ENCODE data around the gene IL20RA. TPM values are rescaled to one million over a fixed set of nuclear protein-coding genes. Genes with fewer than 3 reads are reported as not detected.
"Not testable (repeated sequence)": the region's sequence is repeated elsewhere in the genome, so short reads cannot be mapped to it uniquely, and the experiment has no call there.

IL20RA gene
- total and polyA plus RNA-seq, 2 experiments from 2014 or later: 2.6 to 3.5 TPM

GRCh38 chr6:136975089-136975715, 69.6 kb downstream of the IL20RA start (continued):
- TF ChIP-seq EZH2 (IDR thresholded peaks at IDR 0.05; ENCODE audit: low read depth, unreplicated experiment) (no peak), ETS1 (IDR thresholded peaks at IDR 0.05) (no peak), POLR2AphosphoS5 (IDR thresholded peaks at IDR 0.05; ENCODE audit: low read depth) (no peak), REST (IDR thresholded peaks at IDR 0.05; ENCODE audit: unreplicated experiment) (no peak), ZNF114 (CRISPR knock-in tag; IDR thresholded peaks at IDR 0.05) (no peak), CREB1 (CRISPR knock-in tag; IDR thresholded peaks at IDR 0.05; ENCODE audit: low read depth) (no peak), STAT1 (IDR thresholded peaks at IDR 0.05; ENCODE audit: unreplicated experiment) (no peak)

GRCh38 chr6:136973781-136974180, 71.0 kb downstream of the IL20RA start:
- H3K4me1 Mint-ChIP-seq: peaks cover 12% of the 10 kb centered on the region
- not testable (repeated sequence) for H3K27me3 ChIP-seq (ENCODE audit: insufficient read depth); H3K9me2 ChIP-seq (ENCODE audit: insufficient read depth); DNase-seq (ENCODE audit: low spot score); H3K79me2 ChIP-seq (replicated peaks; ENCODE audit: insufficient read depth); H3K27me3 Mint-ChIP-seq (ENCODE audit: insufficient read depth, low read depth, poor library complexity); ATAC-seq; H3K4me2 ChIP-seq; H3K4me3 ChIP-seq; H3K4me3 Mint-ChIP-seq; H3K27ac ChIP-seq (ENCODE audit: low read depth); H3K36me3 Mint-ChIP-seq (ENCODE audit: low read depth); H4K20me1 ChIP-seq (replicated peaks; ENCODE audit: insufficient read depth); H3K36me3 ChIP-seq (ENCODE audit: insufficient read depth); H3F3A ChIP-seq (replicated peaks; ENCODE audit: low read depth); H3K9me3 Mint-ChIP-seq; H3K27ac Mint-ChIP-seq
- Histone ChIP-seq H3K4me1 (ENCODE audit: insufficient read depth) (peaks cover 13% of the 10 kb centered on the region), H2AFZ (peak overlapping the region; percentile 74)

- ATAC-seq: no peak
- DNase-seq (ENCODE audit: low spot score): no peak
- peaks cover 2% of the 10 kb centered on the region for H3K27me3 Mint-ChIP-seq (ENCODE audit: insufficient read depth, low read depth, poor library complexity)
- peak overlapping the region; percentile 83 for H2AFZ ChIP-seq
- no peak overlapping the region for H3K4me3 Mint-ChIP-seq
- H4K20me1 ChIP-seq (replicated peaks; ENCODE audit: insufficient read depth): no peaks in the 10 kb centered on the region
- H3K36me3 Mint-ChIP-seq (ENCODE audit: low read depth): no peaks in the 10 kb centered on the region; the same call in 2 of the 3 replicates
- H3K79me2 ChIP-seq (replicated peaks; ENCODE audit: insufficient read depth): no peaks in the 10 kb centered on the region
- no peak overlapping the region for H3K27ac ChIP-seq (ENCODE audit: low read depth)
- 0 out of 2 replicates have a peak, but pooled peaks cover 2% of the 10 kb centered on the region for H3K4me1 ChIP-seq (ENCODE audit: insufficient read depth)
- H3K36me3 ChIP-seq (ENCODE audit: insufficient read depth): no peaks in the 10 kb centered on the region
- no peaks in the 10 kb centered on the region for H3K9me2 ChIP-seq (ENCODE audit: insufficient read depth)
- H3K27me3 ChIP-seq (ENCODE audit: insufficient read depth): no peaks in the 10 kb centered on the region
- H3K9me3 Mint-ChIP-seq: no peaks in the 10 kb centered on the region
- H3K4me1 Mint-ChIP-seq: peaks cover 2% of the 10 kb centered on the region; the same call in 2 of the 3 replicates
- no peak overlapping the region for H3K4me3 ChIP-seq
- no peak overlapping the region for H3K27ac Mint-ChIP-seq
- no peaks in the 10 kb centered on the region for H3F3A ChIP-seq (replicated peaks; ENCODE audit: low read depth)
- H3K4me2 ChIP-seq: no peak overlapping the region
- TF ChIP-seq CTCF (conservative IDR thresholded peaks at IDR 0.05; ENCODE audit: low read depth in 2 of 2) (no peak), EZH2phosphoT487 (IDR thresholded peaks at IDR 0.05; ENCODE audit: unreplicated experiment) (no peak), NANOG (IDR thresholded peaks at IDR 0.05; ENCODE audit: borderline replicate concordance) (no peak), ETS1 (IDR thresholded peaks at IDR 0.05) (no peak)
Observed at GRCh38 chr6:136971609-136972008, 73.2 kb downstream of the IL20RA start.
